Fibroblast of pulmonary artery (primary cell): ENCODE results near the gene C22orf31.
"Not testable (repeated sequence)": the region's sequence is repeated elsewhere in the genome, so short reads cannot be mapped to it uniquely, and the experiment has no call there.

Experiments used
- DNase-seq: peaks from one replicate; pipeline ENCODE4 v3.0.0-alpha.2; 2010; ENCODE audit warnings: low read depth
- H3K4me3 ChIP-seq: replicated peaks from 2 replicates; pipeline ENCODE4 v1.5.1; 2011; ENCODE audit warnings: low read depth, mild to moderate bottlenecking, control low read depth, low read length, moderate library complexity
- CTCF ChIP-seq: IDR thresholded peaks from 2 replicates; pipeline ENCODE4 v1.5.1; 2011; ENCODE audit warnings: mild to moderate bottlenecking, control low read depth, low read length, inconsistent platforms; ENCODE audit errors: missing control alignments

Gene C22orf31

GRCh38 chr22:29092243-29092642, 30.6 kb upstream of the C22orf31 start:
- TF ChIP-seq CTCF = no peak
- DNase-seq = no peak
- H3K4me3 ChIP-seq = no peak overlapping the region

GRCh38 chr22:29090039-29090438, 28.4 kb upstream of the C22orf31 start:
- DNase-seq = no peak
- no peak overlapping the region for H3K4me3 ChIP-seq
- no peak for TF ChIP-seq CTCF

DNA sequence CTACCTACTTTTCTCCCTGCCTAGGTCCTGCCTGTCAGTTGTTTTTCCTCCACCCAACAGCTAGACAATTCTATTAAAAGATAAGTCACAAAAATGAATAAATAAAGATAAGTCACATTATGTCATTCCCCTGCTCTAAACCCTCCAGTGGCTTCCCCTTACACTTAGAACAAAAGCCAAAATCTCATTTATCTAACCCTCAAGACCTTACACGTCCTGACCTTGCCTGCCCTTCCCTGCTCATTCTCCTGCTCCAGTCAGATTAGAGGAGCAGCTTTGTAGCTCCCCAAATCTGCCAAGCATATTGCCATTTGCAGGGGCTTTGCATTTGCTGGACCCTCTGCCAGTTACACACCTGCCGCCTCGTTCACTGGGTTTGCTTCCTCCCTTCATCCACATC, 27.9 kb upstream of the C22orf31 start:
- DNase-seq = no peak
- no peak for TF ChIP-seq CTCF
- H3K4me3 ChIP-seq = no peak overlapping the region

DNA sequence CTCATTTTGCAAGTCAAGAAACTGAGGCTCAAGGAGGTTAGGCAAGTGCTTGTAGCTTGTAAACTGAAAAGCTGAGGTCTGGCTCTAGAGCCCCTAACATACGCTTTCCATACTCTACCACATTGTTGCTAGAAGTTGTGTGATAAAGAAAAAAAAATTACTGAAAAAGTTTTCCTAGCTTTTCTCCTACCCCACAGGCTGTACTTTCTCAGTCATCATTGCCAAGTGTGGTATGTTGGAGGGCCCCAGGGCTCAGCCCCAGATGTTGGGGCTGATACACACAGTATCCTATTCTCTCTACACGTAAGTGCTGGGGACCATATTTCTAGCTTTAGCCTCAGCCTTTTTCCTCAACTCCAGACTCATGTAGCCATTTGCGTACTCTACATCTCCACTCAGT, 27.2 kb upstream of the C22orf31 start:
- TF ChIP-seq CTCF = no peak
- no peak for DNase-seq
- no peak overlapping the region for H3K4me3 ChIP-seq

GRCh38 chr22:29087012-29087411, 25.4 kb upstream of the C22orf31 start:
- H3K4me3 ChIP-seq = no peak overlapping the region
- no peak for DNase-seq
- TF ChIP-seq CTCF = no peak

GRCh38 chr22:29083933-29084591, 22.4 kb upstream of the C22orf31 start:
- no peak for DNase-seq
- H3K4me3 ChIP-seq = no peak overlapping the region
- no peak for TF ChIP-seq CTCF

DNA sequence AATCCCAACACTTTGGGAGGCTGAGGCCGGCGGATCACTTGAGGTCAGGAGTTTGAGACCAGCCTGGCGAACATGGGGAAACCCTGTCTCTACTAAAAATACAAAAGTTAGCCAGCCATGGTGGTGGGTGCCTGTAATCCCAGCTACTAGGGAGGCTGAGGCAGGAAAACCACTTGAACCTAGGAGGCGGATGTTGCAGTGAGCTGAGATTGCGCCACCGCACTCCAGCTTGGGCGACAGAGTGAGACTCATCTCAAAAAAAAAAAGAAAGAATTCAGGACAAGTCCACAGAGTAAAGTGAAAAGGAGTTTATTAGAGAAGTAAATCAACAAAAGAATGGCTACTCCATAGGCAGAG, 21.9 kb upstream of the C22orf31 start:
- not testable (repeated sequence) for H3K4me3 ChIP-seq, DNase-seq
